HepG2 (cell line): Measurements from ENCODE around the gene APOL2. TPM values are rescaled to one million over a fixed set of nuclear protein-coding genes. Genes with fewer than 3 reads are reported as not detected.
A peak's percentile ranks its signal among the peaks of the same experiment; 100 is the strongest.

ENCODE experiments used
- BRCA1 ChIP-seq: sonication (generic); formaldehyde crosslinking; IDR thresholded peaks from 2 replicates; pipeline ENCODE4 v1.4.0; 2020; ENCODE audit warnings: missing genetic modification reagents
- ERF ChIP-seq: IDR thresholded peaks from 2 replicates; pipeline ENCODE4 v1.6.1; 2018; ENCODE audit warnings: missing biosample characterization, missing genetic modification reagents
- ETV6 ChIP-seq: sonication (generic); formaldehyde crosslinking; conservative IDR thresholded peaks from 2 replicates; pipeline ENCODE4 v1.4.0; 2020; ENCODE audit warnings: missing genetic modification reagents
- GATAD2A ChIP-seq: IDR thresholded peaks from 2 replicates; pipeline ENCODE4 v1.6.1; 2016
- GTF2F1 ChIP-seq: fragments of 150-350 bp; IDR thresholded peaks from 2 replicates; pipeline ENCODE4 v1.6.1; 2014; ENCODE audit warnings: low read length
- HDAC2 ChIP-seq: sonication (generic); formaldehyde crosslinking; IDR thresholded peaks from 2 replicates; pipeline ENCODE4 v1.4.0; 2020; ENCODE audit warnings: missing genetic modification reagents
- HMGA1 ChIP-seq: sonication (generic); formaldehyde crosslinking; conservative IDR thresholded peaks from 2 replicates; pipeline ENCODE4 v1.4.0; 2020; ENCODE audit warnings: missing genetic modification reagents
- JARID2 ChIP-seq: sonication (generic); formaldehyde crosslinking; IDR thresholded peaks from 2 replicates; pipeline ENCODE4 v1.8.1; 2023; ENCODE audit warnings: missing genetic modification reagents, inconsistent platforms; ENCODE audit not compliant: insufficient replicate concordance
- KDM1A ChIP-seq: IDR thresholded peaks from 2 replicates; pipeline ENCODE4 v1.6.1; 2016; ENCODE audit warnings: missing compliant biosample characterization
- KMT2A ChIP-seq: sonication (generic); formaldehyde crosslinking; IDR thresholded peaks from 2 replicates; pipeline ENCODE4 v1.4.0; 2020; ENCODE audit warnings: missing genetic modification reagents
- MAZ ChIP-seq, 2 experiments: sonication (generic) in 1 of 2; formaldehyde crosslinking in 1 of 2; IDR thresholded peaks; 2 replicates each; pipeline versions ENCODE4 v1.5.0 to v1.6.1; 2012 to 2020; ENCODE audit warnings: low read depth in 2 of 2, mild to moderate bottlenecking in 2 of 2, borderline replicate concordance in 1 of 2, improper control_type of control experiment in 1 of 2, low read length in 1 of 2, missing genetic modification reagents in 1 of 2, moderate library complexity in 1 of 2
- MIER2 ChIP-seq: IDR thresholded peaks from 2 replicates; pipeline ENCODE4 v1.6.1; 2016; ENCODE audit warnings: missing biosample characterization, missing genetic modification reagents
- MYC ChIP-seq: sonication (generic); formaldehyde crosslinking; IDR thresholded peaks from 2 replicates; pipeline ENCODE4 v1.9.0; 2021; ENCODE audit warnings: missing genetic modification reagents, borderline replicate concordance
- NFKBIZ ChIP-seq: IDR thresholded peaks from 2 replicates; pipeline ENCODE4 v1.6.1; 2018; ENCODE audit warnings: missing genetic modification reagents, missing compliant biosample characterization
- PHF5A ChIP-seq: IDR thresholded peaks from one replicate; pipeline ENCODE4 v1.6.1; 2018; ENCODE audit warnings: low read depth, missing genetic modification reagents; ENCODE audit not compliant: unreplicated experiment
- PHF8 ChIP-seq: sonication (generic); formaldehyde crosslinking; IDR thresholded peaks from 2 replicates; pipeline ENCODE4 v1.5.0; 2020; ENCODE audit warnings: missing genetic modification reagents
- RAD21 ChIP-seq: fragments of 450-650 bp; formaldehyde crosslinking; IDR thresholded peaks from 2 replicates; pipeline ENCODE4 v1.5.0; 2020; ENCODE audit warnings: mild to moderate bottlenecking
- SALL1 ChIP-seq: sonication (generic); formaldehyde crosslinking; IDR thresholded peaks from 2 replicates; pipeline ENCODE4 v1.8.0; 2022; ENCODE audit warnings: mild to moderate bottlenecking, missing genetic modification reagents
- SAP130 ChIP-seq: IDR thresholded peaks from 2 replicates; pipeline ENCODE4 v1.6.1; 2016; ENCODE audit warnings: low read depth
- SMC3 ChIP-seq: IDR thresholded peaks from 2 replicates; pipeline ENCODE4 v1.6.1; 2011; ENCODE audit warnings: low read length, improper control_type of control experiment
- THRA ChIP-seq: sonication (generic); formaldehyde crosslinking; IDR thresholded peaks from 2 replicates; pipeline ENCODE4 v1.4.0; 2020; ENCODE audit warnings: missing genetic modification reagents, borderline replicate concordance
- U2AF2 ChIP-seq: fragments of 200-400 bp; formaldehyde crosslinking; IDR thresholded peaks from 2 replicates; pipeline ENCODE4 v1.6.1; 2017; ENCODE audit warnings: low read depth, mild to moderate bottlenecking, low read length
- ZNF362 ChIP-seq: sonication (generic); formaldehyde crosslinking; IDR thresholded peaks from 2 replicates; pipeline ENCODE4 v1.4.0; 2020; ENCODE audit warnings: missing genetic modification reagents, mild to moderate bottlenecking, borderline replicate concordance
- ZNF598 ChIP-seq: sonication (generic); formaldehyde crosslinking; IDR thresholded peaks from 2 replicates; pipeline ENCODE4 v1.5.1; 2020; ENCODE audit warnings: mild to moderate bottlenecking, missing genetic modification reagents, borderline replicate concordance
- ZNF614 ChIP-seq: IDR thresholded peaks from 2 replicates; pipeline ENCODE4 v1.6.1; 2018; ENCODE audit warnings: missing biosample characterization, missing genetic modification reagents, inconsistent platforms, borderline replicate concordance
- ZNF770 ChIP-seq: sonication (generic); formaldehyde crosslinking; IDR thresholded peaks from 2 replicates; pipeline ENCODE4 v1.5.0; 2020; ENCODE audit warnings: mild to moderate bottlenecking, missing genetic modification reagents
- polyA plus RNA-seq, 8 experiments: library from polyadenylated mRNA; depleted of rRNA in 3 of 8; stranded (reverse) in 7 of 8; unstranded in 1 of 8; fragments of >200 nt; fragmentation: Illumina TruSeq in 4 of 8; extraction: Trizol in 4 of 8; gene quantifications; 2 replicates each; pipeline versions ENCODE4 v1.2.1 to v1.2.3, GENCODE V29; 2011 to 2016; ENCODE audit warnings: low read depth in 4 of 8, missing spikeins in 1 of 8, mixed read lengths in 1 of 8; ENCODE audit not compliant: insufficient read depth in 1 of 8
- total RNA-seq, 5 experiments: library from RNA; depleted of rRNA; stranded (reverse); fragments of >200 nt; fragmentation: Illumina TruSeq; extraction: Trizol; gene quantifications; 2 replicates each; pipeline ENCODE4 v1.2.3, GENCODE V29; 2016; ENCODE audit warnings: low read depth in 1 of 5

Gene APOL2
- total and polyA plus RNA-seq, 2 of the 13 experiments (the other 11 are each of a cell fraction or from before 2014, with no cell fraction given), result 28.7 to 51.2 TPM

GRCh38 chr22:36180038-36180880 is 59.1 kb downstream of the APOL2 start (continued):
- TF ChIP-seq ZNF362 (CRISPR knock-in tag) (no peak), GATAD2A (CRISPR knock-in tag) (0 out of 2 replicates have a peak, but pooled peaks have one; percentile 37), HMGA1 (CRISPR knock-in tag) (no peak), SMC3 (peak; percentile 92), ZNF598 (CRISPR knock-in tag) (0 out of 2 replicates have a peak, but pooled peaks have one; percentile 55), GTF2F1 (no peak), ERF (CRISPR knock-in tag) (peak; percentile 56; the same call in 1 of the 2 replicates), MIER2 (CRISPR knock-in tag) (0 out of 2 replicates have a peak, but pooled peaks have one; percentile 19), RAD21 (CRISPR knock-in tag) (peak; percentile 81), BRCA1 (CRISPR knock-in tag) (no peak), PHF8 (CRISPR knock-in tag) (0 out of 2 replicates have a peak, but pooled peaks have one; percentile 19), JARID2 (no peak), KDM1A (CRISPR knock-in tag) (no peak), THRA (CRISPR knock-in tag) (peak; percentile 64), HDAC2 (CRISPR knock-in tag) (no peak), SAP130 (CRISPR knock-in tag) (0 out of 2 replicates have a peak, but pooled peaks have one; percentile 23), SALL1 (CRISPR knock-in tag) (peak; percentile 56; the same call in 1 of the 2 replicates), PHF5A (CRISPR knock-in tag) (no peak), ZNF614 (no peak), MYC (CRISPR knock-in tag) (peak; percentile 42; the same call in 1 of the 2 replicates), MAZ (IDR thresholded peaks at IDR 0.05; ENCODE audit: borderline replicate concordance, low read depth, low read length) (0 out of 2 replicates have a peak, but pooled peaks have one; percentile 35), MAZ (CRISPR knock-in tag; IDR thresholded peaks at IDR 0.05; ENCODE audit: low read depth) (no peak), U2AF2 (0 out of 2 replicates have a peak, but pooled peaks have one; percentile 34), KMT2A (CRISPR knock-in tag) (0 out of 2 replicates have a peak, but pooled peaks have one; percentile 24), NFKBIZ (no peak), ETV6 (no peak), ZNF770 (CRISPR knock-in tag) (no peak)
